ENCODE results near the gene MYRF.

Gene MYRF

DNA sequence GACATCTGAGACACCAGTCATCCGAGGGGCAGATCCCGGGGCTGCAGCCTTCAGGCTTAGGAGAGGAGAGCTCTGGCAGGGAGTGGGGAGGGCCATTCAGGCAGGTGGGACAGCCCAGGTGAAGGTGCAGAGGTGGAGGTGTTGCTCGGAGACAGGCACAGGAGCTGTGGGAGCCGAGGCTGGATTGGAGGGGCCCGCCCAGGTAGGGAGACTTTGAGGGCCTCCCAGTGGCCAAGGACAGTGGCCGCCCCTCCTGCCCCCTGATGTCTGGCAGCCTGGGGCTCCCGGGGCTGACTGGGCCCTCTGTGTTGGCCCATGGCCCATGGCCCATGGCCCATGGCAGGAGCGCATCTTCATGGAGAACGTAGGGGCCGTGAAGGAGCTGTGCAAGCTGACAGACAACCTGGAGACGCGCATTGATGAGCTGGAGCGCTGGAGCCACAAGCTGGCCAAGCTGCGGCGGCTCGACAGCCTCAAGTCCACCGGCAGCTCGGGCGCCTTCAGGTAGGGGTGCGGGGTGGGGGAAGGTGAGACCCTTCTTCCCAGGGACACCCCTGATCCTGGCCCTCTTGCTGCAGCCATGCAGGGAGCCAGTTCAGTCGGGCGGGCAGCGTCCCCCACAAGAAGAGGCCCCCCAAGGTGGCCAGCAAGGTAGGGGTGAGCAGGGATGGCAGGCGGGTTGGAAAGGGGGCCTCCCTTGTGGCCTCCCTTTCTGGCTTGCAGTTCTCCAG is 26.6 kb downstream of the MYRF start:
- no peak for DNase-seq

DNA sequence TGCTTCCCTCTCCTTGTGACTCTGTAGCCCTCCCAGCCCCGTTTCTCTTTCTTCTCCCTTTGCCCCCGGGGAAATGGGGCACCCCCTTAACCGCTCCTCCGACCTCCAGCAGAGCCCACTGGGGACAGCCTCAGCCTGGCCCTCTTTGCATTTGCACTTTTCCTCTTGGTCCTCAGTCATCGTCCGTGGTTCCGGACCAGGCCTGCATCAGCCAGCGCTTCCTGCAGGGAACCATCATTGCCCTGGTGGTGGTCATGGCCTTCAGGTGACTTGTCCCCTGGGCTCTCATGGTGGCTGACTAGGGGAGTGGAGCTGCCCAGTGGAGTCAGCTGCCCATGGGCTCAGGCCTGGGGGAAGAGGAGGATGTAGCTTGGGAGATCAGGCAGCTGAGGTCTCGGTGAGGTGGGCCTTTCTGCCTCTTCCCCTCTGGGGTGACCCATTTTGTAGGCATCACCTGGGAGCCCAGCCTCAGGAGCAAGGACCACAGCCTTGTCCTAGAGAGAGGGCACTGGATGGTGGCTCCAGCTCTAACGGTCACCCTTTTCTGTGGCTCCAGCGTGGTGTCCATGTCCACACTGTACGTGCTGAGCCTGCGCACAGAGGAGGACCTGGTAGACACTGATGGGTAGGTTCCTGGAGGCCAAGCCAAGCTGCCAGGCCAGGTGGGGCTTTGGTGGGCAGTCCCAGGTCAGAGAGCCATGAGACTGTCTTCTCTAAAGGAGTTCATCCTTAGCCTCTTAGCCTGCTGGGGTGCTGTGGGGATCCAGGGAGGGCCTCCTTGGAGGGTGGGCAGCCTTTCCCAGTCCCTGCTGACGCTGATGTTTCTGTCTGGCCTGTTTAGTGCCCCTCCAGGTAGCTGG is 27.5 kb downstream of the MYRF start:
- no peak for DNase-seq

DNA sequence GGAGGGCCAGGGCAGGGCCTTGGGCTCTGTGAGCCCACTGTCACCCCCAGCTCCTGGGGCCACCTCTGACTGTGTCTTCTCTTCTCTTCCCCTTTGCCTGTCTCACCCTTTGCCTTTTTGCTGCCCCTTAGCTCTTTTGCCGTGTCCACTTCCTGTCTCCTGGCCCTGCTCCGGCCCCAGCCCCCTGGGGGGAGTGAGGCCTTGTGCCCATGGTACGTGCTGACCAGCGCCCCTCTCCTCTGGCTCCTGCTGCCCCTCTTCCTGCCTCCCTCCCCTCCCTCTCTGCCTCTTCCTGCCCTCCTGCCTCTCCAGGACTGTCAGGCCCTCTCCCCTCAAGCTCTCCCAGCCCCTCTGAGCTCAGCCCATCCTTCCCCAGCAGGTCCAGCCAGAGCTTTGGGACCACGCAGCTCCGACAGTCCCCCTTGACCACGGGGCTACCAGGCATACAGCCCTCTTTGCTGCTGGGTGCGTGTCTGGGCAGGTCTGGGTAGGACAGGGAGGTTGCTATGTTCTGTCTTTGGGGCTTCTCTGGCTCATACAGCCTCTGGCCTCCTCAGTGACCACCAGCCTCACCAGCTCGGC is 28.2 kb downstream of the MYRF start:
- no peak for DNase-seq

DNA sequence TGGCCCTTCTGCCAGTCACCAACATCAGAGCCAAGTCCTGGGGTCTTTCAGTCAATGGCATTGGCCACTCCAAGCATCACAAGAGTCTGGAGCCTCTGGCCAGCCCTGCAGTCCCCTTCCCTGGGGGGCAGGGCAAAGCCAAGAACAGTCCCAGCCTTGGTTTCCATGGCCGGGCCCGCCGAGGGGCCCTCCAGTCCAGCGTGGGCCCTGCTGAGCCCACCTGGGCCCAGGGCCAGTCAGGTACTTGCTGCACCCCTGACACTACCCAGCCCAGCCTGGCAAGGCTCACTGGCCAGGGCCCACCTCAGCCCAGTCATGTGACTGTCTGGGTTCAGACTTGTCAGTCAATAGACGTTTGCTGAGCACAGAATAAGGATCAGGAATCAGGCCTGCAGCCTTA is 29.1 kb downstream of the MYRF start:
- DNase-seq = no peak

GRCh38 chr11:61782299-61782698 is 29.9 kb downstream of the MYRF start:
- DNase-seq = no peak

- DNase-seq = no peak
Observed at GRCh38 chr11:61782841-61783240, 30.4 kb downstream of the MYRF start.

DNA sequence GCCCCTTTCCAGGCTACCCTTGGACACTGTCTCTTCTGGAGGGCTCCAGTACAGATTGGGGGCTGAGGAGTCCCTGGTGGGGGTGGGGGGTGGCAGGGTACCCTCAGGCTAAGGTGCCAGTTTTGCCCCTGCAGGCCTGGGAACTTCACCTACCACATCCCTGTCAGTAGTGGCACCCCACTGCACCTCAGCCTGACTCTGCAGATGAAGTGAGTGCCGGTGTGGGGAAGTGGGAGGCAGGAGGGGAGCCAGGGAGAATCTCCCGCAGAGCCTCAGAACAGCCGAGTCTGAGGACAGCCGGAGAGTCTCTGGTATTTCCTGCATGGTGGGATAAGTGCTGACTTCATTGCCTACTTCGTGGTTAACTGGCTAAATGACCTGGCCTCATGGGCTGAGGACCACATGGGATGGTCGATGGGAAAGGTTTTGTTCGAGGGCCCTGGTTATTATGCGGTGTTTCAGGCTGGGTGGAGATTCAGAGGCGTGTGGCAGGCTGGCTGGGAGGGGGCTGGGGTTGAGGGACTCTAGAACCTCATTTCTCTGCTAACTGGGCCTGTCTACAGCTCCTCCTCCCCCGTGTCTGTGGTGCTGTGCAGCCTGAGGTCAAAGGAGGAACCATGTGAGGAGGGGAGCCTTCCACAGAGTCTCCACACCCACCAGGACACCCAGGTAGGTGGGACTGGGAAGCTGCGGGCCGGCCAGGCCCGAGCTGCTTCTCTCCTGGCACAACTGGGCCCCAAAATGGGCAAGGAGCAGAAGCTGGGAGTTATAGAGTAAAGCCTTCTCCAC is 31.5 kb downstream of the MYRF start:
- DNase-seq = no peak

DNA sequence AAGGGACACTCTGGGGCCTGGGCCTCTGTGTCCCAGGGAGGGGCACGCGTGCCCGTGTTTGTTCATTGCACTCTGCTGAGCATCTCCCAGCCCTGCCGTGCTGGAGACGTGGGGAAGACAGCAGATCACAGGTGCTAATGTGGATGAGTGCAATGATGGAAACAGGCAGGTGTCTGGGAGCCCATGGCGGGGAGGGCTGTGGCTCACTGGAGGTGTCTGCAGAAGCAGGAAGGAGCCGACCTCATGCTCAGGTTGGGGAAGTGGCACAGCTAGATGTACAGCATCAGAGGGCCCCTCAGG is 32.0 kb downstream of the MYRF start:
- DNase-seq = no peak

DNA sequence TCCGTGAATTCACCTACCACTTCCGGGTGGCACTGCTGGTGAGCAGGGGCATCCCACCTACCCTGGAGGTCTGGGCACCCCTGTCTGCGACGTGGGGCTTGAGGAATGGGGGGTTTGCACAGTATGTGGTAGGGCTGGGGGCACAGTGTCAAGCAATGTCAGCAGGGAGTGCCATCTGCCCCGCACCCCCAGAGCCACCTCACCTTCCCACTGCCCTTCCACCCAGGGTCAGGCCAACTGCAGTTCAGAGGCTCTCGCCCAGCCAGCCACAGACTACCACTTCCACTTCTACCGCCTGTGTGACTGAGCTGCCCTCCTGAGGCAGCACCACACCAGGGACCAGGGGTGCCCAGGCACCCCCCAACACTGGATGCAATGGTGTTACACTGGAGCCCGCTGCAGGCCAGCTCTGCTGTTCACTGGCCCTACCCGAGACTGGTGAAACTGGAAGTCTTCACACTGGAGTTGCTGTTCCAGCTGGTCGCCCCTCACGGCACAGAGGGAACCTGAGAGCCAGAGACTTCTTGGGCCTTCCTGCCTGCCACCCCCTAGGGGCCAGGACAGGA is 33.5 kb downstream of the MYRF start:
- DNase-seq = no peak

DNA sequence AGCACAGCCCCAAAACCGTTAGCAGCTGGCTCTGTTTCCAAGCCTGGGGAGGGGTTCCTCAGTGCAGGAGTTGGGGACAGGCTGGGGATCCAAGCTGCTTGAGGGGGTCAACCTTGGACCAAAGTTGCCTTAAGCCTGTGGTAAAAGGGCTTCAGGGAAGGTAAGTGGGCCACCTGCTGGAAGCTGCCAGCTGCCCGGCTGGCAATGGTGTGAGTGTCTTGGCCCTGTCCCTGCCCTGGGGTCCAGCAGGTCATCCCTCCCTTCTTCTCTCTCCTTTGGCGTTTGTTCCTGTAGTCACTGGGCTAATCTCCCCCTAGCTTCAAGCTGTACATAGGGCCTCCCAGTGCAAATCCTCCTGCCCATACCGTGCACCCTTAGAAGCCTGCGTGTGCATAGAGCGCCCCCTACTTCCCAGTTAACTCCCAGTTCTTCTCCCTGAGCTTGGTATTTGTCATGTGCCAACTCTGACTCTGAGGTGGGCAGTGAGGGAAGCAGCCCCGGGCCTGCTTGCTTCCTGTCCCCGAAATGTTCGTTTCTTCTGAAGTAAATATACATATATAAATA is 35.6 kb downstream of the MYRF start:
- no peak for DNase-seq

DNA sequence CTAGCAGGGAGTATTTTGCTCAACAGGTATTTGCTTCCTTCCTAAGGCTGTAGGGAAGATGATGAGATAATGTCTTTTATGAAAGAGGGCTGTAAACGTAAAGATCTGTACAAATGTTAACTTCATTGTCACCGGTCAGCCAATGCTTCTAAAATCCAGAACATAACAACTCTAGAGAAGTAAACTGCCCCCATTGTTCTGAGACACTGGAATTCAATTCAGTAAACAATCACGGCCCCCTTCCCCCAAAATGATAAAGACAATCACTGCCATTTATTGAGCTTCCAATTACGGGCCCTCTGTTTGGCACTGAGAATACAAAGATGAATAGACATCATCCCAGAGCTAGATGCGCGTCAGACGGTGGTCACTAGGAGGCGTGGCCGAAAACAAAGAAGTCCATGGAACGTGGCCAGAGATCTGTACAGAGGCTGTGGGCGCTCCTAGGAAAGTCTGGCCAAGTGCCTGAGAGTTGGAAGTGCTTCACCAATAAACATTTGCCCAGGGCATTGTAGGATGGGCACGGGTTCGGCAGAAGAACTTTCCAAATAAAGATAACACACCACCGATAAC is 39.4 kb downstream of the MYRF start:
- peak; percentile 80 for DNase-seq

- DNase-seq = peak; percentile 72
Observed at GRCh38 chr11:61792310-61793082, 40.1 kb downstream of the MYRF start, which contains the start of the genes FEN1 and TMEM258. FEN1 (plus strand) TSS chr11:61792911; CDS start chr11:61795362, 2,451 bp downstream. TMEM258 (minus strand) TSS chr11:61792599; CDS start chr11:61792558, 41 bp downstream.

- no peak for DNase-seq
Observed at GRCh38 chr11:61793083-61793828, 40.8 kb downstream of the MYRF start.

DNA sequence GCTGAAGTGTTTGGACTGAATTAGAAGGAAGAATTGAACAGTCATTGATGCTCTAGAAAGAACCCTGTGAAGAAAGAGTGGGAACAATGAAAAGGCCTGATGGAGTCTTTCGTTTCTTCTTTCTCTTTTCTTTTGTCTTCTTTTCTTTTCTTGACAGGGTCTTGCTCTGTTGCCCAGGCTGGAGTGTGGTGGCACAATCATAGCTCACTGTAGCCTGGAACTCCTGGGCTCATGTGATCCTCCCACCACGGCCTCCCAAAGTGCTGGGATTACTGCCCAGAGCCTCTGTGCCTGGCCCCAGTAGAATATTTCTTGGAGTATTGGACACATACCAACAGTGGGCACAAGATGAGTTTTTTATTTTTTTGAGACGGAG is 41.4 kb downstream of the MYRF start:
- DNase-seq = no peak

- no peak for DNase-seq
Observed at GRCh38 chr11:61794579-61794978, 42.1 kb downstream of the MYRF start.

GRCh38 chr11:61795459-61795858 is 43.0 kb downstream of the MYRF start:
- DNase-seq = no peak

- DNase-seq = no peak
Observed at GRCh38 chr11:61795876-61796526, 43.6 kb downstream of the MYRF start.

DNA sequence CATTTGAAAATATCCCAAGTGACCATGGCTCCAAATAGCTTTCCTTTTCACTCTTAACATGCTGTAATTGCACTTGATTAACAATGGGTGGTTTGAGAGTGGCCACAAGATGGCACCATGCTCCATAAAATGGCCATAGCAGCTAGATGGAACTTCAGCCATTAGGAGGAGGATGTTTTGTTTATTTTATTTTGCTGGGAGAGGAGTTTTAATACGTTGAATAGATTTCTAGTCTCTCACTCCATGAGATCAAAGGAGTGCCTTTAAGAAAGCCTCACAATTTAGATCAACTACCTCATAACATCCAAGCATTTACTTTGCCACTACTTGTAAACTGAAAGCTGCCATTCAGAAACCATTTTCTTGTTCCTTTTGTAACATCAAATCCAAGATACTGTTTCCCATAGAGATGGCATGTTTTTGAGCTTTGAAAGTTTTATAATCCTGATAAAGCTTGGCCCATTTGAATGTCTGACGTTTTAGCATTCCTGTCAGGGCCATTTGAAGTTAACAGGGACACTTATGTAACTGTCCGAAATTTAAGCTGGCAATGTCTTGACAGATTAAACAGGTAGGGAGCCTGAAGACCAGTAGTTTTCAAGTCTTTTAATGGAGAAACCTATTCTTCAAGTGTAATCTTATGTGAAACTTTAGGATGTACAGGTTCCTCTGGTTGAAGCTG is 45.0 kb downstream of the MYRF start:
- peak; percentile 54 for DNase-seq

GRCh38 chr11:61799665-61800284 is 47.3 kb downstream of the MYRF start:
- DNase-seq = no peak
